ENCODE measurements around the gene KIRREL3.

DNA sequence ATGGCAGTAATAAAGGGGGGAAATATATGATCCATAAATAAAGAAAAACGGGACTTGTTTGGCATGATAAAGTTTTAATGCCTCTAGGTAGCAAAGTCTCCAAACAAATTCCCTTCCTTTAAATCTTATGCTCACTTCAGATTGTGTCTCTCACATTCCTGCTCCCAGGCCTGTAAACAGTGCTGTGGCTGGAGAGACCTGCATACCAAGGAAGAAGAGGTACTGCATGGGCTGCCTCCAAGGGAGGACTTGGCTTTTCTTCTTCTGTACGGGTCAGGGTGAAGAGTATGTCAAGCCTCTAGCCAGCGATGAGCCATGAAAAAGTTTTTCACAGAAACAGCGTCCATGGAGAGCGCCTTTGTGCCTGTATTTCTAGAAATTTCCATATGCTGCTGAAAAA lies 161.8 kb downstream of the KIRREL3 start:
- TF ChIP-seq EZH2 (IDR thresholded peaks at IDR 0.05; ENCODE audit: insufficient read depth, poor library complexity, severe bottlenecking): no peak
- TF ChIP-seq EZH2phosphoT487 (IDR thresholded peaks at IDR 0.05; ENCODE audit: insufficient read depth, low read depth): no peak
